TTC549 (cell line): ENCODE measurements around the gene KRTAP9-7.
"Not testable (repeated sequence)": the region's sequence is repeated elsewhere in the genome, so short reads cannot be mapped to it uniquely, and the experiment has no call there.

ENCODE experiments used
- FAIRE-seq: peaks from 2 replicates; lab custom pipeline; 2012; peaks lifted over from hg19 to GRCh38; lab: Jason Lieb, UNC

KRTAP9-7 gene

DNA sequence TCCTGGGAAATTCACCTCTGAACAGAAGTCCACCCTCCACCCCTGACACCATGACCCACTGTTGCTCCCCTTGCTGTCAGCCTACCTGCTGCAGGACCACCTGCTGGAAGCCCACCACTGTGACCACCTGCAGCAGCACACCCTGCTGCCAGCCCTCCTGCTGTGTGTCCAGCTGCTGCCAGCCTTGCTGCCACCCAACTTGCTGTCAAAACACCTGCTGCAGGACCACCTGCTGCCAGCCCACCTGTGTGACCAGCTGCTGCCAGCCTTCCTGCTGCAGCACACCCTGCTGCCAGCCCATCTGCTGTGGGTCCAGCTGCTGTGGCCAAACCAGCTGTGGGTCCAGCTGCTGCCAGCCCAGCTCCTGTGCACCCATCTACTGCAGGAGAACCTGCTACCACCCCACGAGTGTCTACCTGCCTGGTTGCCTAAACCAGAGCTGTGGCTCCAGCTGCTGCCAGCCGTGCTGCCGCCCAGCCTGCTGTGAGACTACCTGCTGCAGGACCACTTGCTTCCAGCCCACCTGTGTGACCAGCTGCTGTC lies at the start of gene KRTAP9-7:
TSS of gene KRTAP9-7 (plus strand) at position 51 of the 543 bp plus-strand sequence. CDS start at position 51, 0 bp downstream.
- not testable (repeated sequence) for FAIRE-seq

GRCh38 chr17:41226051-41226450 lies 49.4 kb upstream of the KRTAP9-7 start:
- FAIRE-seq, result no peak

DNA sequence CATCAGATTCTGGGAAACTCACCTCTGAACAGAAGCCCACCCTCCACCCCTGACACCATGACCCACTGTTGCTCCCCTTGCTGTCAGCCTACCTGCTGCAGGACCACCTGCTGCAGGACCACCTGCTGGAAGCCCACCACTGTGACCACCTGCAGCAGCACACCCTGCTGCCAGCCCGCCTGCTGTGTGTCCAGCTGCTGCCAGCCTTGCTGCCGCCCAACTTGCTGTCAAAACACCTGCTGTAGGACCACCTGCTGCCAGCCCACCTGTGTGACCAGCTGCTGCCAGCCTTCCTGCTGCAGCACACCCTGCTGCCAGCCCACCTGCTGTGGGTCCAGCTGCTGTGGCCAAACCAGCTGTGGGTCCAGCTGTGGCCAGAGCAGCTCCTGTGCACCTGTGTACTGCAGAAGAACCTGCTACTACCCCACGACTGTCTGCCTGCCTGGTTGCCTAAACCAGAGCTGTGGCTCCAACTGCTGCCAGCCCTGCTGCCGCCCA lies 48.9 kb upstream of the KRTAP9-7 start, which contains the start of gene KRTAP9-2:
TSS of gene KRTAP9-2 (plus strand) at position 51 of the 498 bp plus-strand sequence. CDS start at position 58, 7 bp downstream.
- FAIRE-seq, result not testable (repeated sequence)

- no peak for FAIRE-seq
These were observed 45.4 kb upstream of the KRTAP9-7 start for GRCh38 chr17:41230094-41230493.

DNA sequence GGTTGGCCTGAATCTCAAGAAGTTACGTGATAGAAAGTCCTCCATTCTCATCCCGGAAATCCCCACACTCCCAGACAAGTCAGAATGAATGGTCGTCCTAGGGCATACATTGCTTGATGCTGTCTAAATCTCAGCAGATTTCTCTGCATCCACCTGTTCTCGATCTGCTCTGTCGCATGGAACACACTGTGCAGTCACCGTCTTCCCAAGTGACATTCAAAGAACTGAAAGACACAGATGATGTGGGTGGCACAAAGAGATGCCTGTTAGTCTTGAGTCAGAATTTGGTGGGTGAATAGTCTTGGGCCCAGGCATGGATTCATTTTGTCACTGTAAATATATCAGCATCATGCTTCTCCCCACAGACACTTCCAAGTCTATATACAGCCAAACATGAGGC lies 43.8 kb upstream of the KRTAP9-7 start:
- FAIRE-seq, result no peak

GRCh38 chr17:41232399-41233105 lies 42.9 kb upstream of the KRTAP9-7 start, which contains the start of gene KRTAP9-3:
Gene KRTAP9-3 (plus strand): TSS chr17:41232449. CDS start chr17:41232502, 53 bp downstream.
- FAIRE-seq, result not testable (repeated sequence)

DNA sequence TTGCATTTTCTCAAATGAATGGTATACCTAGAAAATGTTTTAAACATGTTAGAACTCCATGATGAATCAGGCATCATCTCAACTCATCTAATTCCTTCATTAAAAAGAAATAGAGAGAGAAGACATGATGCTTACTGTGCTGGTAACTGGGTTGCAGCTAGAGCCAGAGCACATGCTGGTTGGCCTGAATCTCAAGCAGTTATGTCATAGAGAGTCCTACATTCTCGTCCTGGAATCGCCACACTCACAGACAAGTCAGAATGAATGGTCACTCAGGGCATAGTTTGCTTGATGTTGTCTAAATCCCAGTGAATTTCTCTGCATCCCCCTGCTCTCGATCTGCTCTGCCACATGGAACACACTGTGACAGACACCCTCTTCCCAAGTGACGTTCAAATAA lies 38.4 kb upstream of the KRTAP9-7 start:
- FAIRE-seq, result not testable (repeated sequence)

DNA sequence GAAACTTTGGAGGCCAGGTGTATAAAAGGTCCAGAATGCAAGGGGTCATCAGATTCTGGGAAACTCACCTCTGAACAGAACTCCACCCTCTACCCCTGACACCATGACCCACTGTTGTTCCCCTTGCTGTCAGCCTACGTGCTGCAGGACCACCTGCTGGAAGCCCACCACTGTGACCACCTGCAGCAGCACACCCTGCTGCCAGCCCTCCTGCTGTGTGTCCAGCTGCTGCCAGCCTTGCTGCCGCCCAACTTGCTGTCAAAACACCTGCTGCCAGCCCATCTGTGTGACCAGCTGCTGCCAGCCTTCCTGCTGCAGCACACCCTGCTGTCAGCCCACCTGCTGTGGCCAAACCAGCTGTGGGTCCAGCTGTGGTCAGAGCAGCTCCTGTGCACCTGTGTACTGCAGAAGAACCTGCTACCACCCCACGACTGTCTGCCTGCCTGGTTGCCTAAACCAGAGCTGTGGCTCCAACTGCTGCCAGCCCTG lies 37.5 kb upstream of the KRTAP9-7 start, which contains the start of gene KRTAP9-8:
TSS of gene KRTAP9-8 (plus strand) at position 51 of the 489 bp plus-strand sequence. CDS start at position 104, 53 bp downstream.
- FAIRE-seq, result not testable (repeated sequence)

DNA sequence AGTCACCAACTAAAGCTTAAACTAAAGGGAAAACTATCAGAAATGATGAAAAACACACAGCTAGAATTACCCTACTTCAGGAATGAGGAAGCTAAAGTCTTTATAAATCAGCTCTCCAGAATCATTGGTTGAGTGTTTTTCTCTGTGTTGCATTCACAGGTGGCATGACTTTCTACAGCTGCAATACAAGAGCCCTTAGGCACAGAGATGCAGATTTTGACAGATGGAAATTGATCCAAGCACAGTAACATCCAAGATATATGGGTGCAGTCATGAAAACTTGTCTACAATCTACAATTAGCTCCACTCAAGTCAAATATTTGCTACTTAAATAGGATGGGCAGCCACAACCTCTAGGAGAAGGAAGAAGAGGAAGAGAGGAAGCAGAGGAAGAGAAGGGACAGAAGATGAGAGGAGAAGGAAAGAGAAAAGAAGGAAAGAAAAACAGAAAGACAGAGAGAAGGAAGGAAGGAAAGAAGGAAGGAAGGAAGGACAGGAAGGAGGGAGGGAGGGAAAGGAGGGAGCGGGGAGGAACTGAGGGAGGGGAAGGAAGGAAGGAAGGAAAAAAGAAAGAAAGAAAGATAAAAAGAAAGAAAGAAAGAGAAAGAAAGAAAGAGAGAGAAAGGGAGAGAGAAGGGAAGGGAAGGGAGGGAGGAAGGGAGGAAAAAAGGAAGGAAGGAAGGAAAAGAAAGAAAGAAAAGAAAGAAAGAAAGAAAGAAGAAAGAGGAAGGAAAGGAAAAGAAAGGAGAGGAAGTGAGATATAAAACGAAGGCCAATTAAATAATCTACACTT lies 28.3 kb upstream of the KRTAP9-7 start:
- not testable (repeated sequence) for FAIRE-seq

DNA sequence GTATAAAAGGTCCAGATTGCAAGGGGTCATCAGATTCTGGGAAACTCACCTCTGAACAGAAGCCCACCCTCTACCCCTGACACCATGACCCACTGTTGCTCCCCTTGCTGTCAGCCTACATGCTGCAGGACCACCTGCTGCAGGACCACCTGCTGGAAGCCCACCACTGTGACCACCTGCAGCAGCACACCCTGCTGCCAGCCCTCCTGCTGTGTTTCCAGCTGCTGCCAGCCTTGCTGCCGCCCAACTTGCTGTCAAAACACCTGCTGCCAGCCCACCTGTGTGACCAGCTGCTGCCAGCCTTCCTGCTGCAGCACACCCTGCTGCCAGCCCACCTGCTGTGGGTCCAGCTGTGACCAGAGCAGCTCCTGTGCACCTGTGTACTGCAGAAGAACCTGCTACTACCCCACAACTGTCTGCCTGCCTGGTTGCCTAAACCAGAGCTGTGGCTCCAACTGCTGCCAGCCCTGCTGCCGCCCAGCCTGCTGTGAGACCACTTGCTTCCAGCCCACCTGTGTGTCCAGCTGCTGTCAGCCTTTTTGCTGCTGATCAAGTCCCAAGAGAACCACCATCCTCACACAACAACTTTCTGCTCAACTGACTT lies 25.8 kb upstream of the KRTAP9-7 start, which contains the start of gene KRTAP9-4:
TSS of gene KRTAP9-4 (plus strand) at position 51 of the 604 bp plus-strand sequence. CDS start at position 85, 34 bp downstream.
- not testable (repeated sequence) for FAIRE-seq

DNA sequence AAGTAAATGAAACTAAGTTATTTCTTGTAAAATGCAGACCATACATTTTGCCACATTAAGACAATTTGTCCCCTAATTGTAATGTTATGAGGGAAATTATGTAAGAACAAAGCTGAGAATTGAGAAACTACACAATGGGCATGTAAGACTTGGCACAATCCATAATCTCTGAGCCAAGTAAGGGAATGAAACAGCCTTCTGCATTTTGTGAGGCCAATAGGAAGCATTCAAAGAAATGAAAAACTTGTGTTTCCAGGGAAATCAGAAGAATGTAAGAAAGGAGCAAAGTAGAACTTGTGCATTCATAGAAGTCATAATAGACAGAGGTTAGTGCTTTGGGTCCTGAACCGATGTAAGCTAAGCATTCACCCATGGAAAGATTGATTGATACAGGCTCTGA lies 24.2 kb upstream of the KRTAP9-7 start:
- FAIRE-seq, result no peak

- FAIRE-seq, result no peak
These were observed 20.6 kb upstream of the KRTAP9-7 start for GRCh38 chr17:41254861-41255260.

- FAIRE-seq, result not testable (repeated sequence)
These were observed 19.9 kb upstream of the KRTAP9-7 start, which contains the start of gene KRTAP9-9 for GRCh38 chr17:41255381-41256290. Gene KRTAP9-9 (plus strand): TSS chr17:41255384.

- no peak for FAIRE-seq
These were observed 19.2 kb upstream of the KRTAP9-7 start for GRCh38 chr17:41256291-41256685.

DNA sequence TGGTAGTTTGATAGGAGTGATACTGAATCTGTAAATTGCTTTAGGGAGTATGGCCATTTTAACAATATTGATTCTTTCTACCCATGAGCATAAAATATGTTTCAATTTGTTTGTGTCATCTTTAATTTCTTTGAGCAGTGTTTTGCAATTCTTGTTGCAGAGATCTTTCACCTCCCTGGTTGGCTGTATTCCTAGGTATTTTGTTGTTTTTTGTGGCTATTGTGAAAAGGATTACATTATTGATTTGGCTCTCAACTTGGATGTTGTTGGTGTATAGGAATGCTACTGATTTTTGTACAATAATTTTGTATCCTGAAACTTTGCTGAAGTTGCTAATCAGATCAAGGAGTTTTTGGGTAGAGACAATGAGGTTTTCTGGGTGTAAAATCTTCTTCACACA lies 17.1 kb upstream of the KRTAP9-7 start:
- no peak for FAIRE-seq

DNA sequence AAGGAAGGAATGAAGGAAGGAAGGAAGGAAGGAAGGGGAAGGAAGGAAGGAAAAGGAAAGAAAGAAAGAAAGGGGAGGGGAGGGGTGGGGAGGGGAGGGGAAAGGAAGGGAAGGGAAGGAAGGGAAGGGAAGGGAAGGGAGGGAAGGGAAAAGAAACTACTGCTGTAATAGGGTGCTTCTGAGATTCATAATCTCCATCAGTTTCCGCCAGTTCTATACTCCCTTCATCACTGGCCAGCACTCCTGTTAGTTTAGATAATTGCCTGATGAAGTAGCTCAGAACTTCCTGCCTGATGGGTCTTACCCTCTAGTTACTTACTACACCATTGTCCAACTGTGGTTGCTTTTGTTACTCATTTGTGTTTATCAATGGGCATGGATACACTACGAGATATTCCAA lies 12.3 kb upstream of the KRTAP9-7 start:
- no peak for FAIRE-seq

DNA sequence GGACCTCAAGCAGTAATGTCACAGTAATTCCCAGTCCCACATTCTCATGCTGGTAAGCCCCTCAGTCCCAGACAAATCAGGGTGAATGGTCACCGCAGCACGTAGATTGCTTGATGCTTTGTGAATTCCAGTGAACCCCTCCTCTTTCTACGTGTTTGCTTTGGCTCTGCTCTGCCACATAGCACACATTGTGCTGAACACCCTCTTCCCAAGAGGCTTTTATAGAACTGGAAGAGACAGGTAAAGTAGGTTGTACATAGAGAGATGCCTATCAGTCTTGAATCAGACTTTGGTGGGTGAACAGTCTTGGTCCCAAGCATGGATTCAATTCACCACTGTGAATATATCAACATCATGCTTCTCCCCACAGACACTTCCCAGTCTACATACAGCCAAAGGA lies 10.9 kb upstream of the KRTAP9-7 start:
- no peak for FAIRE-seq

GRCh38 chr17:41265078-41265477 lies 10.4 kb upstream of the KRTAP9-7 start, which contains the start of gene KRTAP9-6:
Gene KRTAP9-6 (plus strand): TSS chr17:41265378. CDS start chr17:41265378, 0 bp downstream.
- FAIRE-seq, result no peak

- no peak for FAIRE-seq
These were observed 7.8 kb upstream of the KRTAP9-7 start for GRCh38 chr17:41267711-41268110.

DNA sequence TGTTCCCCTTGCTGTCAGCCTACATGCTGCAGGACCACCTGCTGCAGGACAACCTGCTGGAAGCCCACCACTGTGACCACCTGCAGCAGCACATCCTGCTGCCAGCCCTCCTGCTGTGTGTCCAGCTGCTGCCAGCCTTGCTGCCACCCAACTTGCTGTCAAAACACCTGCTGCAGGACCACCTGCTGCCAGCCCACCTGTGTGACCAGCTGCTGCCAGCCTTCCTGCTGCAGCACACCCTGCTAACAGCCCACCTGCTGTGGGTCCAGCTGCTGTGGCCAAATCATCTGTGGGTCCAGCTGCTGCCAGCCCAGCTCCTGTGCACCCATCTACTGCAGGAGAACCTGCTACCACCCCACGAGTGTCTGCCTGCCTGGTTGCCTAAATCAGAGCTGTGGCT lies 4.2 kb upstream of the KRTAP9-7 start:
- FAIRE-seq, result not testable (repeated sequence)
